Ammon's horn (tissue), 1 donor: Measurements from ENCODE around the gene DLX5.
"Not testable (repeated sequence)": the region's sequence is repeated elsewhere in the genome, so short reads cannot be mapped to it uniquely, and the experiment has no call there.

ENCODE experiments used
- DNase-seq: peaks from one replicate; pipeline ENCODE4 v3.0.0-alpha.2; 2016; ENCODE audit warnings: low spot score

The DLX5 gene

DNA sequence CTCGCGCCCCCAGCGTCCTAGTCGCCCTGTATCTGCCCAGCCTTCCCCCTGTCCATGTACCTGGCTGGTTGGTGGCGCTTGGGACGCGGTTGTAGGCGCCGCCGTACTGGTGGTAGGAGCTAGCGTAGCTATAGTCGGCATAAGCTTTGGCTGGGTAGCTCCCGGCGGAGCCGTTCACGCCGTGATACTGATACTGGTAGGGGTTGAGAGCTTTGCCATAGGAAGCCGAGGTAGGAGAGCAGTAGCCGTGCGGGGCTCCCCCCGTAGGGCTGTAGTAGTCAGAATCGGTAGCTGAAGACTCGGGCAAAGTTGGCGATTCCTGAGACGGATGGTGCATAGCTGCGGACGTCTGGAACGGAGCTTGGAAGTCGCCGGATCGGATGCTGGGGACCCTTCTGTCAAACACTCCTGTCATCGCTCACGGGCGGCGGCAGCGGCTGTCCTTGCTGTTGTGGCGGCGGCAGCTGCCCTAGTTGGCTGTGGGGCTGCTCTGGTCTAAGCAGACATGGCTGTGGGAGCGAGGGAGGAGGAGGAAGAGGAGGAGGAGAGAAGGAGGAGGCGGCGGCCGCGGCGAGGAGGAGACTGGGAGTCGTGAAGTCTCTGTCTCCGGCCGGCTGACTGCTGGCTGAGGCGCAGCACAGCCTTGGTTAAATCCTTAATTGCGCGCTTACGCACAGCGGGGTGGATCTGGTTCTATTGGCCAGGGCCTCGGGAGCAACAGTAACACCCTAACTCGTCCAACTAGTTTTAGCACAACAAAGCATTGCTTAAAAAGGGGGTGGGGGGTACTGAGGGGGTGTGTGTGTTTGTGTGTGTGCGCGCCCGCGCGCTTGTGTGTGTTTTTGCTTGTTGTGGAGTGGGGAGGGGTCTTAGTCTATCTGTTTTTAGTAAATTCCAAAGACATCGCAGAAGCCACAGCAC is at the start of gene DLX5:
Gene DLX5, minus strand, starts transcription at position 623 of the 921 bp plus-strand sequence. Its CDS starts 208 bp downstream, at position 415.
- DNase-seq: peak; percentile 35

DNA sequence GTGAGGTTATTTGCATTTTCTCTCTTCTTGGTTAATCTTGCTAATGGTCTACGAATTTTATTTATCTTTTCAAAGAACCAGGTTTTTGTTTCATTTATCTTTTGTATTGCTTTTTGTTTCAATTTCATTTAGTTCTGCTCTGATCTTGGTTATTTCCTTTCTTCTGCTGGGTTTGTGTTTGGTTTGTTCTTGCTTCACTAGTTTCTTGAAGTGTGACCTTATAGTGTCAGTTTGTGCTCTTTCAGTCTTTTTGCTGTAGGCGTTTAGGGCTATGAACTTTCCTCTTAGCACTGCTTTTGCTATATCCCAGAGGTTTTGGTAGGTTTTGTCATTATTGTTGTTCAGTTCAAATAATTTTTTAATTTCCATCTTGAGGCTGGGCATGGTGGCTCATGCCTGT is 47.4 kb upstream of the DLX5 start:
- DNase-seq: not testable (repeated sequence)

DNA sequence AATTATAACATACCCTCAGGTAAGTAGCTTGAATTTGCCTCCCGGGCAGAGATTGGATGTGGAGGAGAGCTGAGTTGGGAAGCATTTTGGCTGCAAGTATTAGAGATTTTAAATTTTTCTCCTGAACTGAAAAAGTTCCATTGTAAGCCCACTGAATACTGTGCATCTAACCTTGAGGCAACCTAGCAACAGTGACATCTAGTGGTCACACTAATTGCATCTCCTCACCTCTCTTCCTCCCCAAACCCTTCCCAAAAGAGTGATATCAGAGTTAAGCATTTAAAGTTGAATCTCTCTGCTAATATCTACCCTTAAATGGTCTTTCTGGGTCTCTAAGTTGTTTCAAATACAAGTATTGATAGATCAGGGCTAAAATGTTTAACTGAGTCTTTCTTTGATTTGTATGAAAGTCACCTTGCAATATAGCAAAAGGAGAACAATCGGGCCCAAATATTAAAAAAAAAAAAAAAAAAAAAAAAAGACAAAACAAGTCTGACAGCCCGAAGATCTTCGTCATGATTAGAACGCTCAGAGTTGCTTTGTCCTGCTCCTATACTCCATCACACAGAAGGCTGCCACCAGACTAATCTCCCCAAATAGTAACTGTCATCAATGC is 40.4 kb upstream of the DLX5 start:
- DNase-seq: peak; percentile 73

DNA sequence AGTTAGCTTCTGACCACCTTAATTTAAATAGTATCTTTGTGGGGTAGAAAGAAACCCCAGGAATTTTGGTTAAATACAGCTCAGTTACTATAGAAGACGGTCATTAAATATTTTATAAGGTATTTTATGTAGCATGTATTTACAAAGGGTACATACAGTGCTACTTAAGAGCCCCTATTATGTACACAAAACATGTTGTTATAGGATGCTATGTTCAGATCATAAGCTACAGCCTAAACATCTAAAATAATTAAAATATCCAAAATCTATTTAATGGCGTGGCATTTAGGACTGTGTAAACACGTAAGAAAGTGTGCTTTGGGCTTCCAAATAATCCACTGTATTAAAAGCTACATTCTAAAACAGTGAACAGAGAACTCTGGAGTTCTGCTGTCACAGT is 39.4 kb upstream of the DLX5 start:
- DNase-seq: no peak

DNA sequence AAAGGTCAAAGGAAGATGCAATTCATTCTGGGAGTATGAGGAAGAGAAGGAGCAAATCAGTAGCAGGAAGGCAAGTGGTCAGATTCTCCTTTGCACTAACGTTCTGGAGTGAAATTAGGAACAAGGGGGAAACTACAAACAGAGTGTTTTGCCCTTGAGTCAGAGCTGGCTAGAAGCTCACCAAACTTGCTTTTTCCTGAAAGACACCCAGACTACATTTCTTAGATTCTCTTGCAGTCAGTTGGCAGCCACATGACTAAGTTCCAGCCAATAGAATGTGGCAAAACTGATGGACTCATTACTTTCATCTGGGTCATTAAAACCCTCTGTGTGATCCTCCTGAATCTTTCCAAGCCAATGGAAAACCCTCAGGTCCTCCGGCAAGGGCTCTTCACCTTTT is 18.6 kb upstream of the DLX5 start:
- no peak for DNase-seq

DNA sequence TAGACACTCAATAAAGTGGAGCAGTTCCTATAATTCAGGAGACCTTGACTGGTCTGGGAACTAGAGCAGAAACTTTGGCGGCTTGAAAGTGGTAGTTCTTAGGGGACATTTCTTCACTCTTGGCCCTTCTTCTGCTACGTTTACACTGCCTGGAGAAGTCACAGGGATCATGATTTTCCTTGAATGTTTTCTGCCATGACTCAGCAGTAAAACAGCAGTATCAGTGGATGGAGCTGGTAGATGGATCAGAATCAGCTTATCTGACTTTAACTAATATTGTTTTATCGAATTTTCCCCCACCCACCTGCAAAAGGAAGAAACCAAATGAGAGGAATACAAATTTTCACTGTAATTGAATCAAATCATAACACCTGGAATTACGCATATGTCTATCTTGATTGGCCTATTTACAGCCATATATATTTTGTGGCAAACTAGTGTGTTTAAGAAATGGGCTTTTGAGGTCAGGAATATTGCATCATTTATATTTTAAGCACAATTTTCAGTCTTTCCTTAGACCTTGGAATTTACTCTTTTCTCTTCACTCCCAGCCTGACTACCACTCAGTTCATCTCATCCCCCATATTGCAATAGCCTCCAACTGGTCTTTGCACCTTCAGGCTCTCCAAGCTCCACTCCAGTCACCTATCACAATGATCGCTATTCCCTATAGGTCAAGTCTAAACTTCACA is 14.9 kb upstream of the DLX5 start:
- DNase-seq: no peak

DNA sequence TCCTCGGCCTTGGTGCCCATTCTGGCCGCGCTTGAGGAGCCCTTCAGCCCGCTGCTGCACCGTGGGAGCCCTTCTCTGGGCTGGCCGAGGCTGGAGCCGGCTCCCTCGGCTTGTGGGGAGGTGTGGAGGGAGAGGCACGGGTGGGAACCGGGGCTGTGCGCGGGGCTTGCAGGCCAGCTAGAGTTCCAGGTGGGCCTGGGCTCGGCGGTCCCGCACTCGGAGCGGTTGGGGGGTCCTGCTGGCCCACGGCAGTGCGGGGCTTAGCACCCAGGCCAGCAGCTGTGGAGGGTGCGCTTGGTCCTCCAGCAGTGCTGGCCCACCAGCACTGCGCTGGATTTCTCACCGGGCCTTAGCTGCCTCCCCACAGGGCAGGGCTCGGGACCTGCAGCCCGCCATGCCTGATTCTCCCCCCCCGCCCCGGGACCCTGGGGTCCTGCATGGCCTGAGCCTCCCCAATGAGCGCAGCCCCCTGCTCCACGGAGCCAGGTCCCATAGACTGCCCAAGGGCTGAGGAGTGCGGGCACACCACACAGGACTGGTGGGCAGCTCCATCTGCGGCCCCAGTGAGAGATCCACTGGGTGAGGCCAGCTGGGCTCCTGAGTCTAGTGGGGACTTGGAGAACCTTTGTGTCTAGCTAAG is 9.7 kb upstream of the DLX5 start:
- not testable (repeated sequence) for DNase-seq

DNA sequence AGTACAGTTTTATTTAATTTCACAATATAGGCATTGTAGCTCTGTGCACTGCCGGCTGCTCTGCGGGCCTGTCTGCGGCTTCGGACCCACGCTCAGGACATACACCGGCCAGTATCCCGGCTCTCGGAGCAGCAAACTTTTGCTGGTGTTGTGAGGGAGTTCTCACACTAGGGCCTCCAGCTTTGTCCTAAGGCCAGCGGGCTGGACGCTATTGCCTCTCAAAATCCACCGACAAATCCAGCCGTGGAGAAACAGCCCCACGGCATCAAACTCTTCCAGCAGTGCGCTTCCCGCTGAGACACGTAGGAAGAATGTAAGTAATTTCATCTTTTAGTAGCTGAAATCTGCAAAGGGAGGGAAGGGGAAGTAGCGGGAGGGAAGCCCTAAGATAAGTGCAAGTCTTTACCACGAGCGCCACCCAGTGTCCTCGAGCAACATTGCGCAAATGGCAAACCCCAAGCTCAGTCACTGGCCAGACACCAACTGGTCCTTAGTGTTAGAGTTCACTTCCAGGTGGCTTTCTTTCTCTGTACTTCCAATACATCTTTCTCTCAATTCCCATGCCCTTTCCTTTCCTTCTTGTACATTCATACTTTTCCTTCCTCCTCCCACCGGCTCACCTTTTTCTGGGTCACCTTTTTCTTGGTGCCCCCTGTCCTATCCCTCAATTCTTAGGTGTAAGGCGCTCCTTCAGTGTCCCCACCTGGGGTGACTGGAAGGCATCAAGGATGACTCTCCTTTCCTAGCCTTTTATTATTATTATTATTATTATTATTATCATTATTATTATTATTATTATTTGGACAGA is 3.0 kb upstream of the DLX5 start:
- peak; percentile 92 for DNase-seq

DNA sequence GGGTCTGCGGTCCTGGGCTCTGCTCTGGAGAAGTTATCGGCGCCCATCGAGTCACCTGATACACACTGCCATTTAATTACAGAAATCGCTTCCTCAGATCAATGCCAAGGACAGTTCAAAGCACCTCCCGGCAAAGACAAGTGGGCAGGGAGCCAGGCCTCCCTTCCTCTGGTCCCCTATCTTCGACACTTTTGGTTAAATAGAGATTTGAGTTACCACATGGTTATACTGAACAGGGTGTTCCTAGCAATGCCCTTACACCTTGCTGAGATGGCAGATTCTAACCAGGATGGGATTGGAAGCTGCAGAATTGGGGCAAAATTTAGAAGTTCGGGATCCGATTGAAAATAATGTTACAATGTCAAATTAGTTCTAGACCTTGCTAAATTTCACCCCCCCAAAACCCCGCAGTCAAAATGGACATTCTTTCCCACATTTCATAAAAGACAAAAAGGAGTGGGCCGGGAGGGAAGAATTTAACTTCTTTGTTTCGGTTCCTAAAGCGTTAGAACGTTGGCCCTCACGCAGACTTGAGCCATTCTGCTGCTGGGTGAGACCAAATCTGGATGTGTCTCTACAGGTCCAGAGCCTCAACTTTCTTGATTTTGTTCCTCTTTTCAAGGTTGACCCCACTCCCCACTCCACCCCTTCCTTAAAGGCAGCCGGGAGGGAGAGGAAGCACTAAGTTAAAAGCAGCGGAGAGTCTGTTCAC is 2.2 kb upstream of the DLX5 start:
- peak; percentile 48 for DNase-seq

DNA sequence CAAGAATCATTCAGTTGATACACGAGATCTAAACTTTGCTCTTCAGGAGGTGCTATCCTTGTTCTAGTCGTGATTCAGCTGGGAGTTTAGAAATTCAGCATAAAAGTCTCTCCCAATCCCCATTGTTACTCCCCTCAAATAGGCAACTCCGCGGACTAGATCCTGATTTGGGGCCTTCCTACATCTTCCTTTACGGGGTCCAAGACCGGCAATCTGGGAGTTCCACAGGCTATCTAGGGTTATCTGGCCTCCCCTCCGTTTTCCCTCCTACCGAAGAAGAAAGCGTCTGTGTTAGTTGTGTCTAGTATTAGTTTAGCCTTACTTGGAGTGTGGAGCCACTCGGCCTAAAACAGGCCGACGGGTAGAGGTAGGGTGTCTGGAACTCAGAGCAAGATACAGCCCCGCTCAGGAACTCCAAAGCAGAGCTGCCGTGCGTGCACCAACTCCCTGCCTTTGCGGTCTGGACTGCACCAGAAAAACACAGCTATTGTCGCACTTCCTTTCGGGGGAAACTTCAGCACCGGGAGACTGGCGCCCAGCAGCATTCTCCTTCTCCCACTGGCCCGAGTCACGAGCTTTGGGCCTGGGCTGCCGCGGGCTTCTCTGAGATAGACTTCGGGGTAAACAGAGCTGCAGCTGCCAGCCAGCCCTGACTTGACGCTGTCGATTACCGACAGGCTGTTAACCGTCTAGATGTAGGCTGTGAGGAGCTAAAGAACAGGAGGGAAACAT is 1.5 kb upstream of the DLX5 start:
- DNase-seq: peak; percentile 35

DNA sequence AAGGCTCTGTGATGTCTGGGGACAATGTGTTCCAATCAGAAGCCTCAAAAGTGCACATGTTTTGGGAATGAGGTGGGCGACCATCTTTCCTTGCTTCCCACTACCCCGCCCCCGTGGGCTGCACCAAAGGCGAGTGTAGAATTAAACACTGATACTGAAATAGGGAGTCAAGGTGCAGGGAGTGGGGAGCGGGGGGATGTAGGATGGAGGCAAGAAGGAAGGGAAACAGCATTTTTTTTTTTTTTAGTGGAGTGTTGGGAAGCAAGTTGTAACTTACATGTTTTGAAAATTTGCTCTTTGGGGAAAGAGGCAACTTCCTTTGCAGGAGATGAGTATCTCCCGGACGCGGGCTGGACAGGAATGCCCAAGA is 484 bp upstream of the DLX5 start:
- DNase-seq: no peak

DNA sequence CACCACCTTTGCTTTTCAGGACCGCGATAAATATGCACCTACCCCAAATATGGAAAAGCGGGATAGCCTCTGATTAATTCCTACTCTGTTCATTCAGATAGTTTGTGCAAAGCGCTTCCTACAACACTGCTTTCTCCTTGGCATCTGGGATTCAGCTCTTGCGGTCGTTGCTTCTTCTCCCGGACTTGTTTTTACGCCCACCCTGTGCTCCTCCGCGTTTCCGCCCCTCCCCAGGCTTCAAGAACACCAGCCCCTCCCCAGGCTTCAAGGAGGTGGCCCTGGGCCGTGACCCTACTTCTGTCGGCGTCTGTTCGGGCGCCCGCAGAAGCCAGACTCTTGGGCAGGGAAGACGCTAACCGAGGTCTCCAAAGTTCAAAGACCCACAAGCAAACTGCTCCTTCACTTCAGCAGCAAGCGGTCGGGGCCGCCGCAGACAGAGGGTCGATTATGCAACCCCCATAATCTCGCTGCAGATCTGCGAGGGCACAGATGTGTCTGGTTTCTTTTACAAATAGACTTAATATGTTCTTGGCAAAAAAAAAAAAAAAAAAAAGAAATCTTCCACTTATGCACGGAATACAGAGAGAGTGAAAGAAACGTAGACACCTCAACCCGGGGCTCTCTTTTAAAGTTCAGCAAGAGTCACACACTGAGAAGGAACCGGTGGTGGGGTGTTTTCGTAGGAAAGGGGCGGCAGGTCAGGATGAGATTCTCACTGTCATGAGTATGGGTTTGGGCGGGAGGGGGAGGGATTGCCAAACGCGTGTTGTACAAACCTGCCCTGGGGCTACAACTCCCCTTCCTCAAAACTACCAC is 1.9 kb downstream of the DLX5 start:
- no peak for DNase-seq

DNA sequence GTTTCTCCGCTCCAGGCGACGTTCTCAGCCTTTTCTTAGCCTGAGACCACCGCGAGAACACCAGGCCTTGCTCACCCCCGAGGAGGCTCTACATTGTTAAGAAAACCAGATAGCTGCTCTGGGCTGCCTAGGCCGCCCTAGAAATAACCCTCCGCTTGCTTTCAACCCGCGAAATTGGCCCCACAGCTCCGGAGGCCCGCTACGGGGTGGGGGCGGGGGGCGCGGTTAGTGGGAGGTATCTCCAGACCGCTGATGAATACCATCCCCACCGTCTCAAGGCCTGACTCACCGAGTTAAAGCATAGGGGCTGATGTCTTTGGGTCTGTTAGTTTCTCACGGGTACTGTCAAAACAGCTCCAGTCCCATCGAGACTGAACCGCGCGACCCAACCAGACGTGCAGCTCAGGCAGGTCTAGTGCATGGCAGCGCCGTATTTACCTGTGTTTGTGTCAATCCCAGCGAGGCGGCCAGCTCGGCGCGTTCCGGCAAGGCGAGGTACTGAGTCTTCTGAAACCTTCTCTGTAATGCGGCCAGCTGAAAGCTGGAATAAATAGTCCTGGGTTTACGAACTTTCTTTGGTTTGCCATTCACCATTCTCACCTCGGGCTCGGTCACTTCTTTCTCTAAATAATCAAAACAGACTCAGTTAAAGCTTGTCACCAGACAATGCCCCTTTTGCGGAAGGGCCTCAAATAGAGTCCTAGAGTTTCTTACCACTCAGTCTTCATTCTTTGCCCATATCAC is 2.7 kb downstream of the DLX5 start:
- DNase-seq: no peak

DNA sequence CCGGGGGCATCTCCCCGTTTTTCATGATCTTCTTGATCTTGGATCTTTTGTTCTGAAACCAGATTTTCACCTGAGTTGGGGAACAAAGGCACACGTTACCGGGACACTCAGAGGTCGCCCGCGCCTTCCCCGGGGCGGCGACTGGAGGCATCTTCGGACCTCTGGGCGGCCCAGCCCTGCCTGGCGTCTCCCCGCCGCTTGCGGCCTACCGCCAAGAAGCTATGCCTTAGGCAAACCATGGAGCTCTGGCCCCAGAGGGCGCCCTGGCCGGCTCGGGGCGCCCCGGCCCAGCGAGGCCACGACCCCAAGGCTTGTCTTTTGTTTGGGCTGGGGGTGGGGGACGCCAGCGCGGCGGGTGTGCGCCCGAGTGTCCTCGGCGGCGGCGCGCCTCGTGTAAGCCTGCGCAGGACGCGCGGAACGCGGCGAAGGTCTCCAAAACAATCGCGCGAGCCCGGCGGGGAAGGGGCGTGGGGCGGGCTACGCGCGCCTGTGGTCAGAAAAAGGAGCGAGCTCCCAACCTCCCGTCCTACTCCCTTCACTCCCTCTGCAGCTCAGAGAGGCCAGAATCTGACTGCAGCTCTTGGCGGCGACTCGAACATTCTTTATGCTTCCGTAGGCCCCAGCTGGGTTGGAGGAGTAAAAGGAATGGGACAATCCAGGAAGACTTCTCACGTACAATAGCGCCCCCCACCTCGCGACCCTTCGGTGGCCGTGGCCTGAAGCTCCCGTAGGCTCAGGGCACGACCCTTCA is 3.5 kb downstream of the DLX5 start:
- no peak for DNase-seq

DNA sequence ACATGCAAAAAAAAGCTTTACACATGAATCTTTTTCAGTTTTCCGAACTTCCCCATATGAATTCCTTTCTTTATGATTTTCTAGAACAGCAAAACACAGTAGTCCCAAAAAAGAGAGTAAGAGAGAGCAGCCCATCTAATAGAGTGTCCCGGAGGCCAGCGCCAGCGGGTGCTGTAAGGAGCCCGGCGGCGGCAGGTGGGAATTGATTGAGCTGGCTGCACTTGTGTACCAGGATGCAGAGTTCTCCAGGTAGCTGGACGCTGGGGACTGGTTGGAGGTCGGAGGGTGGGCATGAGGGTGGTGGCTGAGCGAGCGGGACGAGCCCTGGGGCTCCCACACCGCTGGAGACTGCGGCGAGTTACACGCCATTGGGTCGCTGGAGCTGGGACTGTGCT is 4.0 kb downstream of the DLX5 start:
- no peak for DNase-seq

DNA sequence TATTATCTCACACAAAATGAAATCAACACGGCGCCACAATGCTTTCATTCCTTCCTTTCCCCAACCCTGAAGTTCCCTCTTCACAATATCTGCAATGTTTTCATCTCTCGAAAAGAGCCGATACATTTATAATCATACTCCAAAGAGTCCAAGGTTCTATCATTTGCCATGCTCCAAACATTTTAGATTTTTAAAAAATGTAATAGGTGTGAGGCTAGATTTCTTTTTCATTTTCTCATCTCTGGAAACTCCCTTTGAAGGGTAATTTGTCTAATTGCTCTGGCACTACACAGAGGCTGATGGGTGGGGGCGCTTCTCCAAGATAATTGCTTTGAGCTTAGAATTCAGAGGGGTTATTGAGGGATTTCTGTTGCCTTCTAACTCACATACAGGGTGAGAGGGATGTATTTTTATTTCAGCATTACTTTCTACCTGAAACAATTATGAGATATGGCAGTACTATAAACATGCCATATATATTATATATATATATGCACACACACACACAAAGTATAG is 4.9 kb downstream of the DLX5 start:
- no peak for DNase-seq

DNA sequence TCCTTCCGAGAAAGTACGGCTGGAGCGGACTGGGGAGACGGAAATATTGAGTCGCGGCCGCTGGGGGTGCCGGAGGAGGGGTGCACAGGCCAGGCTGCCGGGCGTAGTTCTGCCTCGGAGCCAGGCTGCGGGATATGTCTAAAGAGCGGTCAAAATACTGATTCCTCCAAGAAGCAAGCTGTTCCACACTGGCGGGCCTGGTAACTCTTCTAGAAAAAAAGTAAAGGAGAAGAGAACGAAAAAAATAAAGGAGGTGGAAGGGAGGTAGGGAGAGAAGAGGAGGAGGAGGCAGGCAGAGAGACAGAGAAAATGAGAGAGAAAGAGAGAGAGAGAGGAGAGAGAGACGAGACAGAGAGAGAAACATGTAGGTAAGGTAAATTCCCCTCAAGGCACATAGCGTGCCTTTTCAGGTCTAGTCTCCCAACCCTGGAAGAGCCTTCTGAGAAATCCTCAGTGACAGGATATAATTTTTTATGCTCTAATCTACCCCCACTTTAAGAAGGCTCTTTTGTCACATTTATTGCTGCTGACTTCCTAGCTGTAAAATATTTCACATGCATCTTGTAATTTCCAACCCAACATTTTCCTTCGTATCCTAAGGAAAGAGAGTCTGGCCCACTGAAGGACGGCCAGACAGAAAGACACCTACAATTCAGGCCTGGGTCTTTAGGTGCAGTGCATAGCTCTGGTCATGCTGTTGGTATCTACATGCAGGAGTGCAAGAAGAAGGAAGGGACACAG is 5.7 kb downstream of the DLX5 start:
- DNase-seq: no peak
